Vagina (tissue), 2 donors: ENCODE data around the gene CETN1.

Experiments used
- POLR2A ChIP-seq, 2 donors: fragments of 450-650 bp; IDR thresholded peaks; one replicate each; pipeline ENCODE4 v1.6.1; 2017; ENCODE audit warnings: antibody characterized with exemption in 2 of 2, mild to moderate bottlenecking in 2 of 2, moderate library complexity in 2 of 2
- TF ChIP-seq, protein P1 (sequence below), 3 experiments: fragments of 450-650 bp in 2 of 3; fragments of 200-600 bp in 1 of 3; sonication (generic) in 1 of 3; IDR thresholded peaks; one replicate each; pipeline ENCODE4 v1.5.1; 2017 to 2019; ENCODE audit warnings: antibody characterized with exemption in 3 of 3, mild to moderate bottlenecking in 2 of 3, moderate library complexity in 2 of 3

DNA sequence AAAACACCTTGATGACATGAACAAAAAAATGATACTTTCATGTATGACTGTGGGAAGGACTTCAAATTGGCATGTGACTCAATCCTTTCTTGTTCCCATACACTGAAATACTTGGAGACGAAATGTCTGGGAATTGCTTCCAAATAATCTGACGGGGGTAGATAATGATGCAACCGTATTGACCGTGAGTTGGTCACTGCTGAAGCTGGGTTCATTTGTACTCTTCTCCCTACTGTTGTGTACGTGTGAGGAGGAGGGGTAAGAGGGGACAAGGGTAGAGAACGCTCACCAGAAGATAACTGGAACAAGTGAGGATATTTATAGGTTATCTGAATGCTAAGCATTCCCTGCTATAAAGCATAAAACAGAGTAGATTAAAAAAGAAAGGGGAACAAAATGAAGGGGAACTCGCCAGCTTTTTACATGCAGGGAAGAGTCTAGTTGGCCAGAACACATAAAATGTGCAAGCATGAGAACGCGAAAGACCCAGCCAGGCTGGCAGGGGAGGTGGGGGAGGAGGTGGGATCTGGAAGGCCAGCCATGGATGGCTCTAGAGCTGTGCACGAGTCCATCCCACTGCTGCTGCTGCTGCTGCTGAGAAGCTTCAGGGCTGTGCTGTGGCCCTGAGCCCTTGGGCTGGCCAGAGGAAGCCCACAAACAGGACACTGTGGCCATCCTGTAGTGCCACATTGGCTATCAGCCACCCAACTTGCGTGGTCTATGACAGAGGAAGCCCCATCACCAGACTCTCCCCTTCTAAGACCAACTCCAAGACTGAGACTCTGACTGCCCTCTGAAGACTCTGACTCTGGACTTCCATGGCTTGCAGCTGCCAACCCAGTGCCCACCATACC lies 15.2 kb upstream of the CETN1 start:
- TF ChIP-seq, protein P1, sequence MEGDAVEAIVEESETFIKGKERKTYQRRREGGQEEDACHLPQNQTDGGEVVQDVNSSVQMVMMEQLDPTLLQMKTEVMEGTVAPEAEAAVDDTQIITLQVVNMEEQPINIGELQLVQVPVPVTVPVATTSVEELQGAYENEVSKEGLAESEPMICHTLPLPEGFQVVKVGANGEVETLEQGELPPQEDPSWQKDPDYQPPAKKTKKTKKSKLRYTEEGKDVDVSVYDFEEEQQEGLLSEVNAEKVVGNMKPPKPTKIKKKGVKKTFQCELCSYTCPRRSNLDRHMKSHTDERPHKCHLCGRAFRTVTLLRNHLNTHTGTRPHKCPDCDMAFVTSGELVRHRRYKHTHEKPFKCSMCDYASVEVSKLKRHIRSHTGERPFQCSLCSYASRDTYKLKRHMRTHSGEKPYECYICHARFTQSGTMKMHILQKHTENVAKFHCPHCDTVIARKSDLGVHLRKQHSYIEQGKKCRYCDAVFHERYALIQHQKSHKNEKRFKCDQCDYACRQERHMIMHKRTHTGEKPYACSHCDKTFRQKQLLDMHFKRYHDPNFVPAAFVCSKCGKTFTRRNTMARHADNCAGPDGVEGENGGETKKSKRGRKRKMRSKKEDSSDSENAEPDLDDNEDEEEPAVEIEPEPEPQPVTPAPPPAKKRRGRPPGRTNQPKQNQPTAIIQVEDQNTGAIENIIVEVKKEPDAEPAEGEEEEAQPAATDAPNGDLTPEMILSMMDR (IDR thresholded peaks at IDR 0.05): no peak
- TF ChIP-seq POLR2A (IDR thresholded peaks at IDR 0.05): no peak
